Hematopoietic multipotent progenitor cell (in vitro differentiated cells): ENCODE measurements around the gene MYO7B. TPM values are rescaled to one million over a fixed set of nuclear protein-coding genes. Genes with fewer than 3 reads are reported as not detected.

Experiments used
- DNase-seq, 3 donors: peaks; one replicate each; pipeline ENCODE4 v3.0.0-alpha.2; 2011 to 2015; ENCODE audit warnings: low read depth in 2 of 3, low spot score in 2 of 3
- total RNA-seq: library from RNA; depleted of rRNA; stranded (reverse); fragments of >200 nt; gene quantifications from one replicate; pipeline ENCODE4 v1.2.3, GENCODE V29; 2012

The MYO7B gene
- total RNA-seq, 1 donor = 1.9 TPM

DNA sequence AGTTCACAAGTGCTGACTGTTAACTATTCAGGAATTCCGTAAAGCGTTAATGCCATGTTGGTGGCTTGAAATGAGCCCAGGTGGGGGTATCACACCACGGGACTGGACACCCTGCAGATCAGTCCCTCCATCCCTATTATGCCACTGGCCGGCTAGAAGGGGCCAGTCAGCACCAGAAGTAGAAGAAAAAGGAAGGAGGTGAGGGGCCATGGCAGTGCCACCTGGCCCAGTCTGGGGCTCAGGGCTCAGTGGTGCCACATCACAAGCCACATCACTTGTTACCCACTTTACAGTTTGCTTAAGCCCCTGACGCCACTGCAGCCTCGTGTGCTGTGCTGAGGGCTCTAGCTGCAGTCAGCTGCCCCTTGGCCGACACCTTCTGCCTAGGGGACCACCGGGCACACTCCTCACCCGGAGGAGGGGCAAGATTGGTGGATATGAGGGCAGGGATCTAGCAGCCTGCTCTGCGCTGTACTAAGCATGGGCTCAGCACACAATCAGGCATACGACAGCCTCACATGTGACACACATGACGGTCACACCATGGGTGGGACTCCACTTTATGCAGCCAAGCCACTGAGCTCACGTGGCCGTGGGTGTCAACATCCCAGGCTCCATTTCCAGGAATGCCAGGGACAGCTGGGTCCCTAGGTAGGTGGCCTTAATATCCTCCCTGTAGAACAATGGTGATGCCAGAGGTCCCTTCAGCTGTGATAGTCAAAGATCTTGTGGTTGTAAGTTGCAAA, 136.2 kb downstream of the MYO7B start:
- no peak for DNase-seq

DNA sequence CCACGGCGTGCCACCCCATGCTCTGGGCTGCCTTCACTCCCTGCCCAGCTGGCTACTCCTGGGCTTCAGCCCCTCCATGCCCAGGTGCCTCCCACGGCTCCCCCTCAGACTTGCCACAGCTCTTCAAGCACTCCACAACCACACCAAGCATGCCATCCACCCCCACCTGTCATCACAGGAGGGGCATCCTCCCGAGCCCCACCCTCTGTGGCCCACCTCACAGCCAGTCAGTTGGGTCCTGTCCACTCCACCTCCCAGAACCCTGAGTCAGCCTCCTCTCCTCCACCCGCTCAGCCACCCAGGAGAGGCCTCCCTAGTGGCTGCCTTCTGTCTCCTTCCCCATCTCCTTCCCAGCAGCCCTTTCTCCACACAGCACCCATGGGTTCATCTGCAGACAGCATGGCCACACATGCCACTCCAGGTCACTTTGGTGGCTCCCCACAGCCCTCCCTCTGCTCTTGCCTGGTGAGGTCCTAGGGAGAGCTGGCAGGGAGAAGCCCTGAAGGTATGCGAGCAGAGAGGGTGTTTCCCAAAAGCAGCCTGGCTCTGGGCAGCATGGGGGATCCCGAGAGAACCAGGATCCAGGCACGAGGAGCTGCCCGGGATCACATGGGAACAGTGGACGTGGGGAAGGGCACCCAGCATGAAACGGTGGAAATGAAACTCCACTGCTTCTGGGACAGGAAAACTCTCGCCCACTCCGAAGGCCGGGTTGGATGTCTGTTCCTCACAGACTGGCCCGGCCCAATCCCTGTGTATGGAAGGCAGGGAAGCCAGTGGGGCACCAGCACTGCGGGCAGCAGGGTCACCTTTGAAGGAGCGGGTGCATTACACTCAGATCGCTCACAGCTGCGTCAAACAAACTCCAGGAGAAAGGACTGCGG, 137.1 kb downstream of the MYO7B start:
- no peak for DNase-seq

DNA sequence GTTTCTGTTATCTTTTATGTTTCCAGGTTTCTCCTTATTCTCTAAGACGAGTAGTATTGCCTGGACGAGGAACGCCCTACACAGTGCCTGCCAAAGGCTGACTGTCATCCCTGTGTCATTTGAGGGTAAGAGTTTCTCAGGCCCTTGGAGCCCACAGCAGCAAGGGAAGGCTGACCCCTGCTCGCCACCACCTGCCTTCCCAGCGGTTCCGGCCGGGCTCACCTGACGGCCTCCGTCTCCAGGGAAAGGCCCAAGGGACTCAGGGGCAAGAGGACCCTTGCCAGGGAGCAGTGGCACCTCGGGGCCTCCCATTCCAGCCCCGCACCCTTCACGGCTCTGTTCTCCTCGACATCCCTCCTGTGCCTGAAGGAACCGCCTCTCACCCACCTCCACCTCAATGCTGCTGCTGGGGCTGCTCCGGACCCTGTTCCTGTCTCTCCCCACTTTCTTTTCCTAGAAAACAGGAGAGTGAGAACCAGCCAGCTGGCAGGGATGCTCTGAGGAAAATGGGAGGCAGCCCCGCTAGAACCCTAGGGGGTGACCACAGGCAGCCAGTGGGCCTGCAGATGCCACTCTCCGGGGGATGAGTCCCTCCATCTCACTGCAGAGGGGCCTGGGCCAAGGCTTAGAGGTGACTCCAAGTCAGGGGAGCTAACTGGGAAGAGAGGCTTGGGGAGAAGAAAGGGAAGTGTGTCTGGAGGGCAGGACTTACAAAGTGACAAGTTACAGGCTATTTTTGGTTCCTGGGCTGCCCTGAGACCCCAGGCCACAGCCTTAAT, 138.0 kb downstream of the MYO7B start:
- DNase-seq = no peak

DNA sequence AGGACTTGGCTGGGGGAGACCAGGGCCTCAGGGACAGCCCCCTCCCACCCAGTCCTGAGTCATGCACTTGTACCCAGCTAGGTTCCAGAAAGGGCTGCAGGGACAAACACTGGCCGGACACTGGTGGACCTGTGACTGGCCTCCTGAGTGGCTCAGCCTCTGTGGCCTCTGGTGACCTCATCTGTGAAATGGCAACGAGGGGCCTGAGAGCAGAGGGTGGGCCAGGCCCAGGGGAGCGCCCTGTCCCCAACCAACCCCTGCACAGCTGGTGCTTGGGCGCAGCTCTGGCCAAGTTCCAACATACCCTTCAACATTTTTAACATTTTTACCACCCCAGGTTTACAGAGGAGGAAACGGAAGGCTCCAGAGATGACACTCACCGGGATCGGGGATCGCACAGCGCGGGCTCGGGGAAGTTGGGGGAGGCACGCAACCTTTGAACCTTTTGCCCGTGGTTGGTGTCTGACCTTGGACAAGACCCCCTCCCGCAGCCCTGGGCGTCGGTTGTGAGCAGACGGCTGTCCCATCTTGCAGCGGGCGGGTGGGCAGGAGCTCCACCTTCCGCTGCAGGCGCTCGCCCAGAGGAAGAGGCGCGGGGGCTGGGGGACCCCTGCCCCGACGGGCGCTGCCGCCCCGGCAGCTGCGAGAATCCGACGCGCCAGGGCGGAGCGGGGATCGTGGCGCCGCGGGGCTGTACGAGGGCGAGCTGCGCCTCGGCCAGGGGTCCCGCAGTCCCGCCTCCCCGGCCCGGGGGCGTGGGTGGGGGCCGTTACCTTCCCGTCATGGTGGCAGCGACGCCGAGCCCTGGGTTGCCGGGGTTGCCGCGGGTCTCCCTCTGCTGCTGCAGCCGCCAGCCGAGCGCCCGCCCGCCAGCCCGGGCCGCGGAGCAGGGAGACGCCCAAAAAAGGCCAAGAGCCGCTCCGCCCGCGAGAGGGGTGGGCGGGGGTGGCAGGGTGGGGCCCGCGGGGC, 139.0 kb downstream of the MYO7B start:
- DNase-seq = peak in 1 of 3 donors; percentile 34

DNA sequence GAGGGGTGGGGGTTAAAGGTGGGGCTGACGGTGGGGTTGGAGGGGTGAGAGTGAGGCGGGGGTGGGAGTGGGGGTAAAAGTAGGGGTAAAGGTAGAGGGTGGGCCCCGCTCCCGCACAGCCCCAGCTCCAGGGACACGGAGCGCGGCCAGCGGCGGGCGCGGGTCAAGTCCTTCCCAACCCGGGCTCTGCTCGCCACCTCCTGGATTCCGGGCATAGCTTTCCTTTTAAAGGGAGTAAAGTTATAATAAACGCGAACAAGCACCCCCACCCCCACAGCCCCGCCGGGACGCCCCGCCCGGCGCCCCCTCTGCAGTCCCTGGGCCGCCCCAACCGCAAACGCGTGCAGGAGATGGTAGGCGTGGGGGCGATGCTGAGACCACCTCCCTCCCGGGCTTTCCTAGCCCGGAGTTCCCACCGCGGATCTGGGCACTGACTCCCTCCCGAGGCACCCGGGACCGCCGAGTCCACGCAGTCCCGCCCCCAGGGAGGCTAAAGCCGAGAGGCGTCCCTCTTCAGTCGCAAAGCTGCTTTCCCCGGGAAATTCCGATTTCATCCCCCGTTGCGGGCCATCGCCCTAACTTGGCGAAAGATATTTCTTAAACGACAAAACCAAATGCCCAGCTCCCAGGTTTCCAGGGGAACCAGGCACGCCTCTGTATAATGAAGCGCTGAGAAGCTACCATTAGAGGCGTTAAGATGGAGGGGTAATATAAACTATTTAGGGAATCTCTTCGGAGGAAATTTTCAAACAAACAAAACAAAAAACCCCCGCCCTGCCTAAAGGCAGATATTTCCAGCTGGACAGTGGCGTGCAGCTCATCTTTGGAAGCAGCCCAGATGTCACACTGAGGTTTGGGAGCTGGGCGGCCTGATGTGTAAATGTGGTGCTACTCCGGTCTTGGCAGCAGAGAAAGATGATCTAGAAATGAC, 140.1 kb downstream of the MYO7B start, which contains the start of gene LIMS2:
TSS of gene LIMS2 (minus strand) at position 200 of the 931 bp plus-strand sequence. CDS start 506 bp downstream, outside the sequence.
- DNase-seq = no peak

DNA sequence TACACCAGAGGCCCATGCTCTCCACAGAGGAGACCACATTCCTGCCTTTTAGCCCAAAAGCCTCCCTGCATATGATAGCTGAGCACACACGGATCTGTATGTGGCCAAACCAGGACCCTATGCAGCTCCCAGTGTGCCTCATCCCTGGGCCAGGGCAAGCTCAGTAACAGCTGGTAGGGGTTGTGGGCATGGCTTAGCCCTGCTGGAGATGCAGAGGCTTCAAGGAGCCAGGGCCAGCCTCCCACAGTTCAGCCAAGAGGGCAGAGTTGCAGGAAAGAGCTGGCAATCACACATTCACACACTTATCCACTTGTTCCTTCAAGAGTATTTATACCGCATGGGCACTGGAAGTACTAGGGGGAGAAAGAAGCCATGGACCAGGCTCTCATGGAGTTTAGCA, 141.4 kb downstream of the MYO7B start:
- DNase-seq = no peak

DNA sequence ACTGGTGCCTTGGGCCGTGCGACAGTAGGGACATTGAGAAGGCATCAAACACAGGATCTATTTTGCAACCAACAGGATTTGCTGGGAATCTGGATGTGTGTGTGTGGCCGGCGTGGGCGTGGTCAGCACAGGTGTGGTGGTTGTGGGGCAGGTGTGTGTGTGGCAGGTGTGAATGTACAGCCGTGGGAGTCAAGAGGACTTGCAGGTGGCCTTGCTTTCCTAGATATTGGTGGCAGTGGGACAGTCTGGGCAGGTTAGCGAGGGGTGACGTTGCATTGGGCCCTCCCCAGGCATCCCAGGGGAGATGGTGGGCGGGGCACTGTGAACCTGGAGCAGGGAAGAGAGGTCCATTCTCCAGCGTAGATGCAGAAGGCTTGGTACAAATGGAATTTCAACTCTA, 143.0 kb downstream of the MYO7B start:
- no peak for DNase-seq

DNA sequence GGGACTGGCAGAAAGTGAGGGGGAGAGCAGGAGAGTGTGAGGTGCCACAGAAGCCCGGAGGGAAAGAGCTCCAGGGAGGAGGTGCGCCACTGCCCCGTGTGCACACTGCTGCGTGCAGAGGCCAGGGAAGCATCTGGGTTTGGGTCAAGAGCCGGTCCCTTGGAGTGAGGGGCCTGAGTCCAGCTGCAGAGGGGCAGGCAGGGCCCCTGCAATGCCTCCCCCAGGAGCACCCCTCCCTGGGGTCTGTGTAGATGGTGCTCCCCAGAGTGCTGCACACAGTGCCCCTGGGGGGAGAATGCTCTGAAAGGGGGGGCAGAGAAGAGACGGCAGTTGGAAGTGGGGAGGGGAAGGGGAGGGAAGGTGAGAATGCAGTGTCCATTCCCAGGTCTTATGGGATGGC, 143.5 kb downstream of the MYO7B start:
- DNase-seq = no peak

DNA sequence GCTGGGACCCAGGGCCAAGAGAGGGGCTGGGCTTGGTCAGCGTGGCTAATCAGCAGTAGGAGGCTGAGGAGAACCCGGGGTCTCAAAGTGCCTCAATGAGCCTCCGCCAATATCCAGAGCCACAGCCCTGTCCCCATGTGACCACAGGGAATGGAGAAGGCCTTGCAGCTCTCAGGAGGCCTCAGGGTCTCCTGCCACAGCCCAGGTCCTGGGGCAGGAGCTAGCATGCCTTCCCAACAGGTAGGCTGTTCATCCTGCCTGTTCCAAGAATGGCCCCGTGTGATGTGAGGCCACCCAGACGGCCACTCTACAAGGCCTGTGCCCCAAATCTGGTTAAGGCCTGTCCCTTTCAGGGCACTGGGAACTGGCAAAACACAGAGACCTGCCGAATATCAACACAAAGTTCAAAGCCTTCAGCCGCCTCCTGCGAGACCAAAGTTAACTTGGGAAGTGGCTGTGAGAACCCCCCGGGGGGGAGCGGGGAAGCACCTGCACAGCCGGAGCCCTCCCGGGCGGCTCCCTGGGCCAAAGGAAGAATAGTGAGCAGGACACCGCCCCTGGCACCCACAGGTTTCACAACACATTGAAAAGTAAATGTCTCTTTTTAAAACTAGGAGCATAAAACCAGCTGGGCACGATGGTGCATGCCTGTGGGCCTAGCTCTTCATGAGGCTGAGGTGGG, 144.3 kb downstream of the MYO7B start:
- DNase-seq = no peak

DNA sequence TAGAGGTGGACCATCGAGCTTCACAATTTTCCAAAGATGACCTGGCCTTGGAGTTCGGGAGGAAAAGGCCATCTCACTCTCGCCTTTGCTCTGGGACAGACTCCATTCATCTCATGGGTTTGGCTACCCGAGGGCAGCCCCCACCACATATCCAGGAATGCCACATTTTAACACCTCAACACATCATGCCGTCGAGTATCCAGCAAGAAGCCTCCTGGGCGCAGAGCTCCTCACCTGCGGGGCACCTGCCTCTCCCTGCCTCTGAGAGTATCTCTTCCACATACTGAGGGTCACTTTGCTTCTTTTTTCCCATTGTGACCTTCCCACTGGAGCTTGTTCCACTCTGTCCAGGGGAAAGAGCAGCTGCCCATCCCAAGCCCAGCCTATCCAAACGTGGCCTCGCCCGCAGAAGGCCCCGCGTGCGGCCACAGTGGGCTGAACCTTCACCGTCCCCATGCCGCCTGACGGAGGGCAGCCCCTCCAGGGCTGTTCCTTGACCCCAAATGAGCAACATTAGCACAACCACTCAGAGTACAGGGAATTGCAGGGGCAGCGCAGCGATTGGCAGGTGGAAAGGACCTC, 145.3 kb downstream of the MYO7B start:
- no peak for DNase-seq

DNA sequence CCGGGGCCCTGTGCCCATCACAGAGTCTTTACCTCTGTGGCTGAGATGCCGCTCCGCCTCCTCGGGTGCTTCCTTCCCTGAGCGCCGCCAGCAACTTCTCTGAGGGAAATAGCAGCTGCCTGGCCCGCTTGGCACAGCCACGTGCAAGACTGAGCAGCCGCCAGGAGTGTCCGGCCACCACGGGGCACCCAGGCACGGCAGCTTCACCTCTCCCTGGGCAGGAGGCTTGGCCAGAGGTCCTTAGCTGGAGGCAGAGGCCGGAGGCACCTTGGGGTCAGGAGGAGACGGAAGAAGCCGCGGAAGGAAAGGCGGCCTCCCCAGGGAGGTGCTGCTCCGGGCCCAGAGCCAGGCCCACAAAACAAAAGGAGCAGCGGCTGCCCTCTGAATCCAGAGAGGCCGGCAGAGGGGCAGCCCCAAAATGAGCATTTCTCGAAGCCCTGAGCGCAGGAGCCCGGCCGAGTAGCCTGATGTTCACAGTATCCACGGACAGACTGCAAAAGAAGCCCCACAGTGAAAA, 145.9 kb downstream of the MYO7B start:
- no peak for DNase-seq

DNA sequence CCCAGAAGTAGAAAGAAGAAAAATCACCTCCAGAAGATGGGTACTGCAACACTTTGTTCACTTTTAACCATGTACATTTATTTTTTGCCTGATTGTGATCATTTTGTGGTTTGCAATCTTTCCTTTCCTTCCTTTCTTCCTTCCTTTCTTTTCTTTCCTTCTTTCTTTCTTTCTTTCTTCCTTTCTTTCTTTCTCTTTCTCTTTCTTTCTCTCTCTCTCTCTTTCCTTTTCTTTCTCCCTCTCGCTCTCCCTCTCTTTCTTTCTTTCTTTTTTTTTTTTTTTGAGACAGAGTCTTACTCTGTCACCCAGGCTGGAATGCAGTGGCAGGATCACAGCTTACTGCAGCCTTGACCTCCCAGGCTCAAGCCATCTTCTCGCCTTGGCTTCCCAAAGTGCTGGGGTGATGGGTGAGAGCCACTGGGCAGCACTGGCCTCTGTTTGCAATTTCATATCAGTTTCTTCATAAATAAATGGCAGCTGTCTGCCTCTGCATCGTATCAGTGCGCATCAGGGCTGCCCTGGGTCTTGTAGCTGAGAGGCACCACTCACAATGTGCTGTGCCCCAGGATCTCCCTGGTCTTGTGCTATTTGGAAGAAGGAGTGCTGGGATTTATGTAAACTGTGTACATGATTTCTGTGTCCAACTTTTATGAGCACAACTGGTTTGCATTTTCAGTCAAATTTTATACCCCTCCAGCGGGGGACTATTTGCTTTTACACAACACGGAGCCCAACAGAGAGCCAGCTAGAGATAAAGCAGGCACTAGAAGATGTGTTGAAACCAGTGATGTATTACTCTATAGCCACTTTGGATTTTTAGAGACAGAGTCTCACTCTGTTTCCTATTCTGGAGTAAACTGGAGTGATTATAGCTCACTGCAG, 146.7 kb downstream of the MYO7B start:
- DNase-seq = no peak

DNA sequence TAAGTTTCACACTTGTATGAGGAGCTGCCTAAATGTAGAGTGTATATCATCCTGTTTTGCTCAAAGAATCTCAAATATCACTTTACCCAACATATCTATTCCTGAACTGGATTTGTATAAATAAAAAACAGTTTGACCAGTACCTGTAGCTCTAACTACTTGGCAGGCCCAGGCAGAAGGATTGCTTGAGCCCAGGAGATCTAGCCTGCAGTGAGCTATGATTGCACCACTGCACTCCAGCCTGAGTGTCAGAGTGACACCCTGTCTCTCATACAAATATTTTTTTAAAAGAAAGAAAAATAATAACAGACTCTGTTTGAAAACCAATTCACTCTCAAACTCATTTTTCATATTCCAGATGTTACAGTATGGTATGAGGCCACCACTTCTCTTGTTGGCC, 147.6 kb downstream of the MYO7B start:
- no peak for DNase-seq

DNA sequence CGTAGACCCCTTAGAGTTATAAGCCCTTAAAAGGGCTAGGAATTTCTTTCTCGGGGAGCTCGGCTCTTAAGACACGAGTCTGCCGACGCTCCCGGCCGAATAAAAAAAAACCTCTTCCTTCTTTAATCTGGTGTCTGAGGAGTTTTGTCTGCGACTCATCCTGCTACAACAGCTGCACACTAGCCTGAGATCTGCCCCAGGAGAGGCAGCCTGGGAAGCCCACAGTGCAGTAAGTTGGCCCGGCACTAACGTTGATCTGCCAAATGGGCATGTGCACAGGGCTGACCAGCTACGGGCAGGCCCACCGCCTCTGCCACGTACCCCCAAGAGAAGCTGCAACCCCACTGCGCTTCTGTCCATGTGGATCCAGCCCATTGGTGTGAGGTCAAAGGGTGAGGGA, 148.3 kb downstream of the MYO7B start:
- no peak for DNase-seq

DNA sequence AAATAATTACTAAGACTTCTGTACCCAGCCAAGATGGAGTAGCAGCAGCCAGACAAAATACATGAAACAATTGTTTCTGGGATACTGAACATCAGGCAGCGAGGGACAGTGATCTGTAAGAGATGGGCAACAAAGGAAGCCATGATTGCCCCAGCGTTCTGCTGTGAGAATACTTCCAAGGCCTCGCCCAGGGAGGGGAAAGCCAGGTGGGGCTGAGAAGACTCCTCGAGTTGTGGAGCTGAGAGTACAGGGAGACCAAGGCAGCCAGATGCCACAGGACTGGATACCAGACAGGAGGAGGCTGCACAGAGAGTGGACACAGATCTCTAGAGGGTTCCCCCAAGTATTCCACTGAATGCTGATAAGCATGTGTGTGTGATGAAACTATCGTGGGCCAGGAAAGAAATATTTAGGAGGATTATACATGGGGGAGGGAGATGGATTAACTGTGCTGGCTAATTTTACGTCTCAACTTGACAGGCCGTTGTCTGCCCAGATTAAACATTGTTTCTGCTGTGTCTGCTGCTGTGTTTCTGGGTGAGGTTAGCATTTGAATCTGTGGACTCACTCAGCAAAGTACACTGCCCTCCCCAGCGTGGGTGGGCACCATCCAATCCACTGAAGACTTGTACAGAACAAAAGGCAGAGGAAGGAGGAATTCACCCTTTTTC, 150.1 kb downstream of the MYO7B start:
- no peak for DNase-seq
